ENCODE results near the gene SPTB. TPM values are rescaled to one million over a fixed set of nuclear protein-coding genes. Genes with fewer than 3 reads are reported as not detected.

The SPTB gene
- total RNA-seq, 2 donors from 2014 or later, result 0.34 to 0.42 TPM

DNA sequence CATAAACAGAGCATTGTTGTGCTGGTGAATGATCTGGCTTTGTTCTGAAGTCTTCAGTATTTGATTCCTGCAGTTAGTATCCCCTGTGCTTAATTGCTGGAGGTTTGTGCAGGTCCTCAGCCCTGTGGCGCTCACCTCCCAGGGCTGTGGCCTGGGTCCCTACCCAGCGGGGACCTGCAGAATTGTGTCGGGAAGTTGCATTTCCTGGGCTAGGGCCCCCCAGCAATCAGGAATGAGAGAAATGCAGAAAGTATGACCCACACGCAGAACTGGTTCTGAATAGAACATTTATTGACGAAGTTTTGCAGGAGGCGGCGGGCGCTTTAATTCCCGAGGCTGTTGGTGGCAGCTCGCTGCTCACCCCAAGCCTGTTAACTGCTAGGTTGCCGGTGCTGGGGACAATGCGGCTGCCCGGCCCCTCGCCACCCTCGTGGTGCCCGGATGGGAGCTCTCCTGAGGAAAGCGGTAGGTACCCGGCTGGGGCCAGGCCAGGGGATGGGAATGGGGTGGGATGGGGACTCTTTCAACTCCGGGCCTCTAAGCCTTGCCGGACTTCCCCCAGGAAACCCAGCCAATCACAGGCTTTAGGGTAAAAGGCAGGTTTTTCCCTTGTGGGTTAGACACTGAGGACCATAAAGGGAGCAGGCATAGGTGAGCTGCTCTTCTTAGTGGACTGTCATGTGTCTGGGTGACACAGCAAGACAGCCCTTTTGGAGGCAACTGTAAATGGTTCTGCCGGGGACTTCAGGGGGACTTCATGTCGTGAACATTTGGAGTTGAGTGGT lies 163.9 kb downstream of the SPTB start:
- ATAC-seq (peak; percentile 18), DNase-seq (peak; percentile 42 to 60)
- intact Hi-C loops (cut with DNase I, micrococcal nuclease), result no loop called here

DNA sequence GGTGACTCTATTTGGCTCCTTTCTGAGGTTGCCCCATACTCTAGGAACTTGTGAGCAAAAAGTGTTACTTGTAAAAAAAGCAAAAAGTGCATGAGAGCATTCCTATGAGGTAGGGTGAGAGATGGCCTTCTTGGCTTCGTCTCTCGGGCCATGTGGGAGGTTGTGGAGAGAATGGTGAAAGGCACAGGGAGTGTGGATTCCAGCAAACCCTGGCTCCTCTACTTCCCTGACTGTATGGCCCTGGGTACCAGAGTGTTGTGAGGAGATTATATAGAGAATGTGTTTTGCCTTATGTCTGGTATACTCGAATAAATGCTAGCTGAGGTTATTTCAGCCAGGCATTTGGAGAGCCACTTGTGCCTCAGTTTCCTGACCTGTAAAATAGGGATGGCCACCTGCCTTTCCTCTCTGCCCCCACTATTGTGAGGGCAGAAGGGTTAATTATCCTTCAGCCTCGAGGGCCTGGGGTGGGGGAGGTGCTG lies 164.5 kb downstream of the SPTB start:
- ATAC-seq (no peak), DNase-seq (peak; percentile 23 to 24)
- intact Hi-C loops (cut with DNase I, micrococcal nuclease), result no loop called here

- DNase-seq (peak in 1 of 2 donors; percentile 2), ATAC-seq (no peak)
- intact Hi-C loops (cut with DNase I, micrococcal nuclease), result no loop called here
Observed at GRCh38 chr14:64714432-64715025, 165.2 kb downstream of the SPTB start.

GRCh38 chr14:64713677-64714076 lies 166.0 kb downstream of the SPTB start:
- DNase-seq, result no peak
- ATAC-seq, result no peak
- intact Hi-C loops (cut with DNase I, micrococcal nuclease), result no loop called here

- intact Hi-C loops (cut with DNase I, micrococcal nuclease), result no loop called here
- ATAC-seq (no peak), DNase-seq (peak in 1 of 2 donors; percentile 24)
Observed at GRCh38 chr14:64711039-64711438, 168.7 kb downstream of the SPTB start.

DNA sequence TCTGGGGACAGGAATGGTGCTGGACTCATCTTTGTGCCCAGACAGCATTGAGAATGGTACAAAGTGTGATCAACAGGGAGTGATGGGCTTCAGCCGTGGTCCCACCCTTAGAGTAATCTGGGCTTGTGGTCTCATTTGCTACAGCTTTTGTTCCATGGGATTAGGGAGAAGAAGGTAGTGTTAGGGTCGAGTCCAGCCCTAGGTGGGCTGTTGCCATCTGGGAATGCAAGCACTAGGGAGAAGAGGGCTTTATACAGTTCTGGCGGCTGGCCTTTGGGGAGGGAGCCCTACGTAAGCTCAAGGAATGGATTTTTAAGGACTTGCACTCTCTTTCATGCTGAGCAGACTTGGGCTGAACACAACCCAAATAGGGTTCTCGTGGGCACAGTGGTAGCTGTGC lies 170.6 kb downstream of the SPTB start:
- intact Hi-C loops (cut with DNase I, micrococcal nuclease), result no loop called here
- peak; percentile 3 to 21 for DNase-seq
- ATAC-seq, result no peak

GRCh38 chr14:64708148-64709004 lies 171.3 kb downstream of the SPTB start:
- intact Hi-C loops (cut with DNase I, micrococcal nuclease), result no loop called here
- no peak for ATAC-seq
- peak in 1 of 2 donors; percentile 56 for DNase-seq

GRCh38 chr14:64707661-64708060 lies 172.0 kb downstream of the SPTB start:
- ATAC-seq, result peak; percentile 28

DNA sequence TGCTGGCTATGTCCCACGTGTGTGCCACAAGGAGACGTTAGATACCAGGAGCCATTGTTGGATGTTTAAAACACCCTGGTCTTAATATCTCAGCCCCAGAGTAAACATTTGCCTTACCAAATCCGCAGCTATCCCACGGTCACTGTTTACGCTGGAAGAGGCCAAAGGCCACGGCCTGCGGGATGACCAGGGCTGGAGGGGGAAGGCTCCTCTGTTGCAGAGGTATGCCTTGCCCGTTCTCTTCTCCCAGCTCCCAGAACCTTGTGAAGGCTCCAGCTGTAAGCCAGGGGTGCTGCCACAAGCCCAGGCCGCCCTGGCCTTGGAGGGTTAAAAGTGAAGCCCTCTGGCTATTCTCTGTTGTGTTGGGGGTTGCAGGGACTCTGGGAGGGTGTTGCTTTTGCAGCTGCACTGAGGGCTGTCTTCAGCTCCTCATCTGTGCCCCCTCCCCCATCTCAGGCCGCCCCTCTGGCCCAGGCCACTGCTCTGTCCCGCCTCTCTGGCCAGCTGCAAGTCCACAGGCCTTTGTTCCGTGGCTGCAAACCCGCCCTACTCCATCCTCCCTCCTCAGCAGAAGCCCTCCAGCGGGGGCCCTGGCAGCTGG lies 173.0 kb downstream of the SPTB start:
- DNase-seq (peak; percentile 25 to 38), ATAC-seq (no peak)
- intact Hi-C loops (cut with DNase I, micrococcal nuclease), result no loop called here

More at GRCh38 chr14:64707661-64708060, 172.0 kb downstream of the SPTB start:
- intact Hi-C loops (cut with DNase I, micrococcal nuclease), result no loop called here
- DNase-seq, result peak; percentile 6 to 30

DNA sequence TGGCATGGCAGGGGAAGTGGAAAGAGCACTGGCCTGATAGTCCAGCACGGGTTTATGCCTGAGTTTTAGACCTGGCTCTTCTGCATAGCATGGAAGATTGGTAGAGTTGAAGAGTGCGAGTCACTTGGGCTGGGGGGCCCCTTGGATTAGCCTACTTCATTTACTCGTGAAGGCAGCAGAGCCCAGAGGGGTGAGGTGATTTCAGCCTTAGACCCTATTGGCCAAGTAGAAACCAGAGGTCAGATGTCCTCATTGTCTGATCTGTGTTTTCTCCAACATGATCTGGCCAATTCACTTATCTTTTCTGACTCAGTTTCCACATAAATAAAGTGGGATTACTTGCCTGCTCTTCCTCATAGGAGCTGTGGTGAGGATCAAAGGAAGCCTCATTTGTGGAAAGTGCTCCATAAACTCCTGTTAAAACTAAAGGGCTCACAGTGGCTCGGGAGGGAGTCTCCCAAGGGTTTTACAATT lies 173.6 kb downstream of the SPTB start:
- ATAC-seq, result no peak
- DNase-seq, result no peak
- intact Hi-C loops (cut with DNase I, micrococcal nuclease), result no loop called here

- intact Hi-C loops (cut with DNase I, micrococcal nuclease), result no loop called here
- ATAC-seq (peak; percentile 12), DNase-seq (peak; percentile 50 to 63)
Observed at GRCh38 chr14:64705381-64706118, 174.2 kb downstream of the SPTB start.

GRCh38 chr14:64704743-64705380 lies 174.8 kb downstream of the SPTB start:
- DNase-seq (peak; percentile 39 to 67), ATAC-seq (peak; percentile 39)
- intact Hi-C loops (cut with DNase I, micrococcal nuclease), result no loop called here

GRCh38 chr14:64704143-64704742 lies 175.5 kb downstream of the SPTB start, which contains the start of gene PLEKHG3:
Gene PLEKHG3, plus strand, starts transcription at chr14:64704424. Its CDS starts 23,208 bp downstream, at chr14:64727632.
- ATAC-seq (peak; percentile 74), DNase-seq (peak; percentile 87 to 88)
- intact Hi-C loops (cut with DNase I, micrococcal nuclease), result no loop called here

GRCh38 chr14:64703395-64704142 lies 176.1 kb downstream of the SPTB start:
- intact Hi-C loops (cut with DNase I, micrococcal nuclease), result no loop called here
- ATAC-seq, result peak; percentile 1
- DNase-seq, result no peak

DNA sequence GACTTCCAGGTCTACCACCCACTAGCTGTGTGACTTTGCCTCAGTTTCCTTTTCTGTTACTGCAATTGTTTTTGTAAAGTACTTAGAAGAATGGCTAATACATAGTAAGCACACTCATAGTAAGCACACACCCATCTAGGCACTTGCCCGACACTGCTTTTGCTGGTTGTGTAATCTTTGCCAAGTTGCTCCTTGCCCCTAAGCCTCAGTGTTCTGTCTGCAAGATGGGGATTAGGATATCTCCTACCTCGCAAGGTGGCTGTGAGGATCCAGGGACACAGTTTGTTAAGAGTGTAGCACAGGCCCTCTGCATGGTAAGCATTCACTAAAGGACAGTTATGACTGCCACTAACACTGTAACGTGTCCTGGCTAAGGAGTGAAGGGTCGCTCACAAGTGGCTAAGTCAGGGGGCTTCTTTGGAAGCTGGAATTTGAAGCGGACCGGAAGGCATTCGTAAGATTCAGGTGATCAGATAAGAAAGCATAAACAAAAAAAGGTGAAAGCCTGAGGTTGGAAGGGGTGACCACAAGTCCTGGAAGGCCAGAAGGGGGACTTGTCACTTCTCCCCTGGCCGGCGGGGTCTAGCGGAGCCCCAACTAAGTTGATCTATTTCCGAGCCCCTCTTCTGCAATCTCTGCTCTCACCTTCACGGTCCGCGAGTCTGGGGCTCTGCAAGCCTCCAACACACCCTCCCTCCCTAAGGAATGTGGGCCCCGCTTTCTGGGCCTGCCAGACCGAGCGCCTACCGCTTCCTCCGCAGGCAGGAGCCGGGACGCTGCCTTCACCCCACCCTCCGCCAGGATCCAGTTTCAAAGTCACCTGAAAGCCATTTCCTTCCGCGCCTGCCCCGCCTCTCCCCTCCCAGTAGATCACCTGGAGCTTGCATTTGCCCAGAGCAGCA lies 177.0 kb downstream of the SPTB start:
- DNase-seq (peak; percentile 83 to 87), ATAC-seq (peak; percentile 56)
- intact Hi-C loops (cut with DNase I, micrococcal nuclease), result no loop called here

GRCh38 chr14:64701660-64702059 lies 178.0 kb downstream of the SPTB start:
- intact Hi-C loops (cut with DNase I, micrococcal nuclease), result no loop called here
- DNase-seq (peak; percentile 0 to 6), ATAC-seq (no peak)

Data from left colon (tissue), 2 donors.